ENCODE data around the gene MAPK12. TPM values are rescaled to one million over a fixed set of nuclear protein-coding genes. Genes with fewer than 3 reads are reported as not detected.

The MAPK12 gene
- total and polyA plus RNA-seq, 8 donors = 4.7 to 49.6 (median 8.2) TPM

DNA sequence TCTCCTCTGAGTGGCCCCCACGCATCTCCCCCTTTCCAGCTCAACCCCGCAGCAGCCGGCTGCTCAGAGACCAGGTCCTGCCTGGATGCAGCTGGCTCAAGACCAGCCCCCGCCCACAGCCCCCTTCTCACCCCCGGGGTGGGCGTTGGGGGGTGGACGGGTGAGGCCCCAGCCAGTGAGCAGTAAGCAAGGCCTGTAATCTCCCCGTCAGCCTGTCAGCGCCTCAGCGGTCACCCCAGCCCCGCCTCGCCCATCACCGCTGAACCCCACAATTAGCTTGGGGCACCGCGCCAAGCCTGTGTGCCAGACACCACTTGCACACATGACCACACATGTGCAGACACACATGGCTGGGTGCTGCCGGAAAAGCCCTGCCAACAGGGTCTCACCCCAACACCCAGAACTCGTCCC is 40.1 kb upstream of the MAPK12 start:
- intact Hi-C loops (cut with DNase I; ENCODE audit: low total_unique reads) = no loop called here
- Histone ChIP-seq H3K27ac (peak overlapping the region; percentile 94 to 96 (median 95)), H3K36me3 (peaks cover 0 to 6% (median 0%) of the 10 kb centered on the region in 4 donors), H3K4me3 (peak overlapping the region; percentile 3 to 49 (median 26)), H3K27me3 (peaks cover 0 to 18% (median 0%) of the 10 kb centered on the region in 3 donors), H3K4me1 (peaks cover 97 to 99% (median 98%) of the 10 kb centered on the region in 4 donors), H3K9me3 (no peaks in the 10 kb centered on the region)
- TF ChIP-seq POLR2A (IDR thresholded peaks at IDR 0.05) = no peak
- TF ChIP-seq, protein P1, sequence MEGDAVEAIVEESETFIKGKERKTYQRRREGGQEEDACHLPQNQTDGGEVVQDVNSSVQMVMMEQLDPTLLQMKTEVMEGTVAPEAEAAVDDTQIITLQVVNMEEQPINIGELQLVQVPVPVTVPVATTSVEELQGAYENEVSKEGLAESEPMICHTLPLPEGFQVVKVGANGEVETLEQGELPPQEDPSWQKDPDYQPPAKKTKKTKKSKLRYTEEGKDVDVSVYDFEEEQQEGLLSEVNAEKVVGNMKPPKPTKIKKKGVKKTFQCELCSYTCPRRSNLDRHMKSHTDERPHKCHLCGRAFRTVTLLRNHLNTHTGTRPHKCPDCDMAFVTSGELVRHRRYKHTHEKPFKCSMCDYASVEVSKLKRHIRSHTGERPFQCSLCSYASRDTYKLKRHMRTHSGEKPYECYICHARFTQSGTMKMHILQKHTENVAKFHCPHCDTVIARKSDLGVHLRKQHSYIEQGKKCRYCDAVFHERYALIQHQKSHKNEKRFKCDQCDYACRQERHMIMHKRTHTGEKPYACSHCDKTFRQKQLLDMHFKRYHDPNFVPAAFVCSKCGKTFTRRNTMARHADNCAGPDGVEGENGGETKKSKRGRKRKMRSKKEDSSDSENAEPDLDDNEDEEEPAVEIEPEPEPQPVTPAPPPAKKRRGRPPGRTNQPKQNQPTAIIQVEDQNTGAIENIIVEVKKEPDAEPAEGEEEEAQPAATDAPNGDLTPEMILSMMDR (IDR thresholded peaks at IDR 0.05) = no peak
- TF ChIP-seq EP300 (IDR thresholded peaks at IDR 0.05) = no peak
- no peak for TF ChIP-seq POLR2AphosphoS5 (IDR thresholded peaks at IDR 0.05)
- WGBS, 5 donors = 24 to 43% (median 37%) methylated on average over 14 to 17 of the region's 17 CpGs
- peak; percentile 35 to 80 for DNase-seq

DNA sequence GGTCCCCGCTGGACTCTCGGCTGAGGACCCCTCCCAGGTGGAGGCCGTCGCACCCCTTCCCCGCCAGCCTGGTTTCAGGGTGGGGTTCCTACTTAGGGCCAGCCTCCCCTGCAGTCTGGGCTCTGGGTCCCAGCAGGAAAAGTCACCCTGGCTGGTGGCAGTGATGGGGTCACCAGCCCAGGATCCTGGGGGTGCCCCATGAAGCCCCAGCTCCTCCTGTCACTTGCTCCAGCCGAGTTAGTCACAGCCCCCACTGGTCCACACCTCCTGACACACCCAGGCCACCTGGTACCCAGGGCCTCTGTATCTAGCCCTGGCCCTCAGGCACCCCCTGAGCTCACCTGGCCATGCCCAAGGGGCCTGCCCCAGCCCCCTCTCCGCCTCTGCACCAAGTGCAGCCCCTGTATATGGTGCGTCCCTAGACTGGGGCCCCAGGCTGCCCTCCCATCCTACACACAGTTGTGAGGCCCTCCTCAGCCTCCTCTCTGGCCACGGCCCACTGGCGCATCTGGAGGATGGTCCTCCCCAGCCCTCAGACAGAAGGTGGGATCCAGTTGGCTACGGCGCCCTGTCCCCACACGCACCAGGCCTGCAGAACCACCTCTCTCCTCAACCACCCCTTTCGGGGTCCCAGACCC is 39.3 kb upstream of the MAPK12 start:
- no peak for TF ChIP-seq POLR2AphosphoS5 (IDR thresholded peaks at IDR 0.05)
- no peak for TF ChIP-seq POLR2A (IDR thresholded peaks at IDR 0.05)
- TF ChIP-seq, protein P1 (IDR thresholded peaks at IDR 0.05) = no peak
- TF ChIP-seq EP300 (IDR thresholded peaks at IDR 0.05) = no peak
- WGBS, 5 donors = 59 to 75% (median 61%) methylated on average over 14 of the region's 14 CpGs
- Histone ChIP-seq H3K9me3 (no peaks in the 10 kb centered on the region), H3K36me3 (peaks cover 0 to 6% (median 0%) of the 10 kb centered on the region in 4 donors), H3K27me3 (peaks cover 0 to 11% (median 0%) of the 10 kb centered on the region in 3 donors), H3K27ac (peak overlapping the region; percentile 94 to 96 (median 95)), H3K4me3 (peak overlapping the region; percentile 49 to 56 (median 50)), H3K4me1 (peaks cover 98 to 100% (median 100%) of the 10 kb centered on the region in 4 donors)
- intact Hi-C loops (cut with DNase I; ENCODE audit: low total_unique reads) = no loop called here
- DNase-seq = peak in 1 of 2 donors; percentile 25

DNA sequence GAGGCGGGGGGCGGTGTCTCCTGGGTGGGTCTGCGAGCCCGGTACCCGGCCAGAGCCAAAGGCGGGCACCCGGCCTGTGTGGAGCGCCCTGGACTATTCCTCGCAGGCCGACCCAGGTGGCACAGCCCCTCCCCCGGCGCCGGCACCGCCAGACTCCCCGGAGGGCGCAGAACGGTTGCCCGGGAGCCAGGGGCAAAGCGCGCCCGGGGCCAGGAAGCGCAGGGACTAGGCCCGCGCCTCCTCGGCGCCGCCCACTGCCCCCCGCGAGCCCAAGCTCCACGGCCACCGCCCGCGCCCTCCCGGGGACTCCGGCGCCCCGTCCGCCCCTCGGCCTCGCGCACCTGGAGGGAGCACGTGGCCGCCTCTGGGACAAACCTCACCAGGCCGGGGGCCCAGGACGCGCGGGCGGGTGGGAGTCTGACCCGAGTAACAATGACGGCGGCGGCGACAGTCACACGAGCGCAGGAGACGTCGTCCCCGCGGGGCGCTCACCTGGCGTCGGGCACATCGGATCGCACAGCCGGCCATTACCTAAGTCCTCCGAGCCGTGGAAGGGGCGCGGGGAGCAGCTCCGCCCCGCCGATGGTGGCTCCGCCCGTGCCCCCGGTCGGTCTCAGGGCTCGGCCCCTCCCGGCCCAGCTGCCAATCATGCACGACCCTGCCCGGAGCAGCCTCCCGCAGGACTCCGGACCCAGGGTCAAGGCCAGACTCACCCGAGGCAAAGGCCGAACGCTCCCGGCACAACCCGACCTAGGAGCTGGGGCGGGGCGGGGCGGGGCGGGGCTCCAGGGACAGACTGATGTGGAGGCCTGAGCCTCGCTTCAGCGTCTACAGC is 38.5 kb upstream of the MAPK12 start:
- DNase-seq = peak; percentile 70 to 72
- Histone ChIP-seq H3K27me3 (peaks cover 0 to 11% (median 0%) of the 10 kb centered on the region in 3 donors), H3K4me1 (peaks cover 94 to 100% (median 99%) of the 10 kb centered on the region in 4 donors), H3K27ac (peak overlapping the region; percentile 94 to 96 (median 95)), H3K36me3 (peaks cover 0 to 6% (median 0%) of the 10 kb centered on the region in 4 donors), H3K9me3 (no peaks in the 10 kb centered on the region), H3K4me3 (peak overlapping the region; percentile 49 to 56 (median 50))
- WGBS, 5 donors = 7 to 26% (median 12%) methylated on average over 17 to 93 of the region's 93 CpGs
- TF ChIP-seq POLR2A (IDR thresholded peaks at IDR 0.05) (no peak), POLR2AphosphoS5 (IDR thresholded peaks at IDR 0.05) (peak in 1 of 3 donors; percentile 14)
- intact Hi-C loops (cut with DNase I; ENCODE audit: low total_unique reads) = no loop called here

DNA sequence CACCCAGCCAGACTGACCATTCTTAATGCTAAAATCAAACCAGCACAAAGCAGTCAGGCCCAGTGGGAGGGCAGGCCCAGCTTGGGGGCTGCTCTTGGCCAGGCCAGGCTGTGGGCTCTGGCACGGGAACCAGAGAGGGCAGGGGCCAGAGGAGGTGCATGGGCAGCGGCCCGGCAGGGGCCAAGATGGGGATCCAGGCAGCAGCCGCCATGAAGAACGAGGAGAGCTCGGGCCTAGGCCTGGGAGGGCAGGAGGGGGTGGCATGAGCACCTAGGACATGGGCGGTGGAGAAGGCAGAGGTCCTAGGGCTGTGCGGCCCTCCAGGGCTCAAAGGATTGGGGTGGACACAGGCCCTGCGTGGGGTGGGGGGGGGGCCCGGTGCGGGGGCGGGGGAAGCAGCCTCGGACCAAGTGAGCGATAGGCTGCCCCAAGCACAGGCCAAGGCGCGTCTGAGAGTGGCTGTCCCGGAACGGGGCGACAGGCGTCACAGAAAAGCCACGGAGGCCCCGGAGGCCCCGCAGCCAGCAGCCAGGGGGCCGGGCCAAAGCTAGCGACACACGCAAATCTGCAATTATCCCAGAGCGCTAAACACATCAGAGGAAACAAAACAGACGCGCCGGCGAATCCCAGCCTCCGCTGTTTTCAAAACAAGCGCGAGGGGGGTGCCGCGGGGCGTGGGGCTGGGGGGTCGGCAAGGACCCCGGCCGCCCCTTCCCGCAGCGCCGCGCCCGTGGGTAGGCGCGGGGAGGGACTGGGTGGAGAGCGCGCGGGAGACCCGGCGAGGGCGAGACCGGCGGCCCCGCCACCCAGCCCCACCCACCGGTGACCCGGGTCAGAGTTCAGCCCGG is 37.7 kb upstream of the MAPK12 start:
- DNase-seq = peak; percentile 58 to 80
- TF ChIP-seq POLR2A (IDR thresholded peaks at IDR 0.05) (no peak), POLR2AphosphoS5 (IDR thresholded peaks at IDR 0.05) (no peak), EP300 (IDR thresholded peaks at IDR 0.05) (no peak)
- TF ChIP-seq, protein P1 (IDR thresholded peaks at IDR 0.05) = no peak
- intact Hi-C loops (cut with DNase I; ENCODE audit: low total_unique reads) = no loop called here
- H3K4me3 ChIP-seq = peak overlapping the region; percentile 49 to 56 (median 50)
- 6 to 25% (median 12%) methylated on average over 43 to 59 of the region's 59 CpGs for WGBS, 5 donors
- peak overlapping the region; percentile 94 to 96 (median 95) for H3K27ac ChIP-seq
- peaks cover 0 to 11% (median 0%) of the 10 kb centered on the region in 3 donors for H3K27me3 ChIP-seq
- H3K4me1 ChIP-seq = peaks cover 94 to 100% (median 99%) of the 10 kb centered on the region in 4 donors
- peaks cover 0 to 6% (median 0%) of the 10 kb centered on the region in 4 donors for H3K36me3 ChIP-seq
- no peaks in the 10 kb centered on the region for H3K9me3 ChIP-seq
